ENCODE measurements around the gene SLFN5.

GRCh38 chr17:35243561-35244340 is 879 bp downstream of the SLFN5 start:
- TF ChIP-seq CTCF (IDR thresholded peaks at IDR 0.05) (no peak), POLR2A (IDR thresholded peaks at IDR 0.05) (no peak)

Data from body of pancreas (tissue), 4 donors.